HG03571 (cell line): Measurements from ENCODE around the gene AADAC.
"Not testable (repeated sequence)": the region's sequence is repeated elsewhere in the genome, so short reads cannot be mapped to it uniquely, and the experiment has no call there.

Experiments used
- ATAC-seq: cut with Tn5 transposase; IDR thresholded peaks from one replicate; pipeline ENCODE4 v1.9.1; 2021; ENCODE audit not compliant: unreplicated experiment

AADAC gene

DNA sequence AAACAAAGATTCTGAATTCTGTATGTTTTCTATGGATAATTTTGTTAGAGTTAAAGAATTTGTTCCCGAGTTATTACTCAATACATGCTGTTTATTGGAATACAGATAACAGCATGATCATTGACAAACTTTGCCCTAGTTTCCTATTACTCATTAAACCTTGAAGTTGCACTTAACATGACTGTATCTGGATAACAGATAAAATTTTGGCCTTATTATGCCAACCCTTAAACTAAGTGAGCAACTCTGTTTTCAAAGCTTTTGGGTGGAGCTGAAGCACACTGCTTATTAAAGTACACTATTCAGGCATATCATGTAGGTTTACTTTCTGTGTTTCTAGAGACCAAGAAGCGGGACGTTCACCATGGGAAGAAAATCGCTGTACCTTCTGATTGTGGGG lies at the start of gene AADAC:
Gene AADAC (plus strand): TSS at position 318 of the 400 bp plus-strand sequence. CDS start 47 bp downstream, at position 365.
- ATAC-seq, result no peak

- ATAC-seq, result not testable (repeated sequence)
These were observed 49.2 kb upstream of the AADAC start for GRCh38 chr3:151764699-151765098.

DNA sequence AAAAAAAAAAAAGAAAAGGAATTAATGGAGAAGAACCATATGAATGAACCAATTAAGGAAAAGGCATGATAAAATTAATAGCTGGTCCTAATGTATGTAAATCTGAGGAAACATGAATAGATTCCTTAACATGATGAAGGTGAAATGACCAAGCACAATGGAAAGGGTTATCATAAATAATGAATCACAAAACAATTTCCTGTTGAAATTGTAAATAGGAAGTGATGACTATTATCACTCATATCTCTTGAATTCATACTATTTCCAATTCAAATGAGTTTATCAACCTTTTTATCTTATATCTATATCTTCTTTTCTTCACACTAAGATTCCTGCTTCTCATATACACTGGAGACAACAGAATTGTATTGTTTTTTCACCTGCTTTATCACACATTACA lies 48.2 kb upstream of the AADAC start:
- no peak for ATAC-seq

- ATAC-seq, result no peak
These were observed 47.5 kb upstream of the AADAC start for GRCh38 chr3:151766454-151766853.

DNA sequence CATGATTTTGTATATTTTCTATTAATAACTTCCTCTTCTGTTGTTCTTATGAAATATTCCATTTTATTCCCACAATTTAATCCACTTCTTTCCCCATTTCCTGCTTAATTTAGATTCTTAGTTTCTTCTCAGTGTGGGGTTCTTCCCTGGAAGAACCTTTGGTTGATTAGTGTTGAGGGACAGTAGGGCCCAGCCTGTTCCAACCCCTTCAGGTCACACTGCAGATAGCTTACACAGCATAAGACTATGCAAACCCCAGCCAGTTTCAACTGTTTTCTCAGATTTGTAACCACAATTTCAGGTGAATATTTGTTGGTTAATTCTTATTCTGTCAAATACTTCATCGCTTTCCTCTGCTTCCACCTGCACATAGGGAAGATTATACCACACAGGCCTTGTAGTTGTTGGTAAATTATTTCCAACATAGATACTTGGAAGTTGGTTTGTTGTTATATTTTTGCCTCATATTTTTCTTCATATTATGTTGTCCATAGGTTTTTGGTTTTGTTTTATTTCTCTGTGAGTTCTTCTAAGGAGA lies 45.5 kb upstream of the AADAC start:
- no peak for ATAC-seq

DNA sequence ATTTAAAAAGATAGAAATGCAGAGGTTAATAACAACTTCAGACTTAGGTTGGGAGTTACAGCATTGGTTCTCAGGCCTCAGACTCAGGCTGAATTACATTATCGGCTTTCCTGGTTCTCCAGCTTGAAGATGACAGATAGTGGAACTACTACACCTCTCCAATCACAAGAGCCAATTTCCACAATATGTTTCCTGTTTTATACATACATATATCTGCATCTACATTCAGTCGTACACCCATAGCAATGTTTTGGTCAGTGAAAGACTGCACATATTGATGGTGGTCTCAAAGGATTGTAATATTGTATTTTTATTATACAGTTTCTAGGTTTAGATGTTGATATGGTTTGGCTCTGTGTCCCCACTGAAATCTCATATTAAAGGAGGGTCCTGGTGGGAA lies 44.7 kb upstream of the AADAC start:
- no peak for ATAC-seq

- ATAC-seq, result no peak
These were observed 43.0 kb upstream of the AADAC start for GRCh38 chr3:151770956-151771355.

- no peak for ATAC-seq
These were observed 41.0 kb upstream of the AADAC start for GRCh38 chr3:151772825-151773480.

GRCh38 chr3:151774235-151774634 lies 39.7 kb upstream of the AADAC start:
- ATAC-seq, result no peak

DNA sequence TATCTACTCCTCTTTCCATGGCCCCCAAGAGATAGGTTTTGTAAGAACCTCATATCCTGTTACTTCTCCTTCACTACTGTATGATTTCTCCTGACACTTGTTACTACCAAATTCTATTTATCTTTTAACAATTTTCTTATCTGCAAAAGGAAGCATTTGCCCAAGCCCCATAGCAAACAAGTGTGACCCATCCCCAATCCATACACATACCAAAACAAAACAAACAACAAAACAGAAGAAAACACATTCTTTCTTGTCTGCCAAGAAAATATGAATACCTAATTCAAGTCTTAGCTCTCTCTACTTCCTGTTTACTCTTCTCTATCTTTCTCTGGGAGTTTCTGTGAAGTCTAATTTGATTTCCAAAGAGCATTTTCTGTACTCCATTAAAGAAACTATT lies 39.0 kb upstream of the AADAC start:
- no peak for ATAC-seq

GRCh38 chr3:151775314-151776258 lies 38.3 kb upstream of the AADAC start:
- ATAC-seq, result no peak

DNA sequence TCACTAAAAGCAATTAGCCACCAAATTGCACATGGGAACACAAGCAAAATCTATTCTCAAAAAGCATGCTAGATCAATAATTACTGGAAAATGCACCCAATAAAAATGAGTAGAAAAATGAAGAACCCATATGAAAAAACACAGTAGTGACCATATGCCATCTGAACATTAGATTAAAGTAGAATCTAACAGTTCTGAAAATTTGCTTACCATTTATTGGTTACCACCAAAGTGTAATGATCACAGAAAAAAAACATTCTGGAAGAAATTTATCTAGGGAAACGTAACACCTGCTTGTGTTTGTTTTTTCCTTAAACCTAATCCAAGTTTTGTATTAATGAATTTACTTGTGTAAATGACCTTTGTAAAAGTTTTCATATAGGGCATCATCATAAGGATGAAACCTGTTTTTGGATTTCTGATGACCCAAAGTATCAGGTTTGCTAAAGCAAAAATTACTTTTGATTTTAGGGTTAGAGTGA lies 37.6 kb upstream of the AADAC start:
- no peak for ATAC-seq

GRCh38 chr3:151777880-151778279 lies 36.0 kb upstream of the AADAC start:
- ATAC-seq, result no peak

DNA sequence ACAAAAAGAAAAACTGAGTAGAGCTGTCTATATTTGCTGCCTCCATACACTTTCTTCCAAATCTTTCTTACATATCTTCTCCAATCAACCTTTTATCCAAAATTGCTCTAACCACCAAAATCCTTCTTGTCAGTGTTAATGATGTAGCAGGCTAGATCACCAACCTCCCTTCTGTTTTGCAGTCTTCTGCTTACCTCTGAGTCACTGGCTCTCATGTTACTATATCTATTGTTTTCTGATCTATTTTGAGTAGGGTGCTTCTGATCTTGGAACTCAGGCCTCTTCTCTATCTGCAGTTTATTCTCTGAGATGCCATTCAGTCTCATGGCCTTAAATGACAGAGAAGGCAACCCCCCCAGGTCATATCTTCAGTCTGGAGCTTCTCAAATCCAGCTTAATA lies 26.3 kb upstream of the AADAC start:
- ATAC-seq, result no peak

GRCh38 chr3:151788401-151788800 lies 25.5 kb upstream of the AADAC start:
- no peak for ATAC-seq

- no peak for ATAC-seq
These were observed 24.0 kb upstream of the AADAC start for GRCh38 chr3:151789853-151790463.

GRCh38 chr3:151790763-151791162 lies 23.2 kb upstream of the AADAC start:
- not testable (repeated sequence) for ATAC-seq

GRCh38 chr3:151792411-151792810 lies 21.5 kb upstream of the AADAC start:
- ATAC-seq, result no peak

DNA sequence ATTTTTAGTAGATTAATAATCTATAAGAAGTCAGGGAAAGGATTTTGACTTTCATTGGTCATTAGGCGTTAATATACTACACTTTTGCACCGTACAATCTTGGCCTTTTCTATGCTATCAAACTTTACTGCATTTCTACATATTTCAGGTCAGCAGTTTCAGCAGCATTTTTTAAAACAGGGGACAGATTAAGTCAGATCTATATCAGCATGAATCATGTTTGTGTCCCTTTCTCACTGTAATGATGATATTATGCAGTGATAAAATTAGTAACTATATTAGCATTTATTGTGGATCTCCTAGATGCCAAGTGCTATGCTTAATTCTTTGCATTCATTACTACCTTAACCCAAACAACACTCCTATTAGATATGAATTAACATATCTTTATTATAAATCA lies 20.3 kb upstream of the AADAC start:
- no peak for ATAC-seq

DNA sequence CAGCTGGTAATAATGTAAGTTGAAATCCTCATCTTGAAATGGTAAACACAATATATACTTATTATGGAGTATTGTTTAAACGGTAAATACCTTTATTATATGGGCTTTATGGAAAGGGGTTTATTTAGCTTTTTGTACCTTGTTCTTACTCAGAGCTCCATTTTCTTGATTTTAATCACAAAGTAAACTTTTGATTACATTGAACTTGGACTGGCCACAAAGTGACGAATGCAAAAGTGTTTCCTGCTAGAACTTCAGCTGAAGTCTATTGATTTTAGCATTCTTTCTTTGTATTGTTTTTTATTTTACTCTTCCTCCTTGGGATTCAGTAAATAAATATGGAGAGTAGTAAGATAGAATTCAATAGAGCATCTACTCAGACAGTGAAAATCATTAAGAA lies 19.8 kb upstream of the AADAC start:
- no peak for ATAC-seq

- no peak for ATAC-seq
These were observed 18.6 kb upstream of the AADAC start for GRCh38 chr3:151795276-151795675.
